OCI-LY7 (cell line): ENCODE measurements around the gene ANKS4B.
"Not testable (repeated sequence)": the region's sequence is repeated elsewhere in the genome, so short reads cannot be mapped to it uniquely, and the experiment has no call there.

ENCODE experiments used
- CTCF ChIP-seq: fragments of 200-600 bp; sonication (generic); conservative IDR thresholded peaks from 2 replicates; pipeline ENCODE4 v1.5.1; 2014; ENCODE audit warnings: mild to moderate bottlenecking, antibody characterized with exemption, low read length, moderate library complexity, mixed read lengths
- EZH2phosphoT487 ChIP-seq: fragments of 200-600 bp; sonication (generic); IDR thresholded peaks from 2 replicates; pipeline ENCODE4 v1.6.1; 2018; ENCODE audit warnings: low read depth, borderline replicate concordance, mild to moderate bottlenecking, mixed run types, antibody characterized with exemption, low read length, moderate library complexity, mixed read lengths

- TF ChIP-seq EZH2phosphoT487, CTCF: not testable (repeated sequence)
These were observed 39.3 kb downstream of the ANKS4B start for GRCh38 chr16:21272763-21273162.
